ENCODE data around the gene RNF166.

- TF ChIP-seq YY1 (IDR thresholded peaks at IDR 0.05; ENCODE audit: insufficient read depth, insufficient read length): no peak
- no peak for TF ChIP-seq ZNF274 (IDR thresholded peaks at IDR 0.05; ENCODE audit: low read depth, low read length)
Observed at GRCh38 chr16:88673716-88674379, 32.4 kb downstream of the RNF166 start.
